Lower leg skin (tissue), 3 donors: ENCODE measurements around the gene SCRT2.

Source experiments
- POLR2A ChIP-seq, 2 donors: fragments of 450-650 bp; IDR thresholded peaks; one replicate each; pipeline ENCODE4 v1.6.1; 2016 to 2017; ENCODE audit warnings: antibody characterized with exemption in 2 of 2, mild to moderate bottlenecking in 1 of 2, moderate library complexity in 1 of 2
- TF ChIP-seq, protein P1 (sequence below), 3 donors: fragments of 450-650 bp; IDR thresholded peaks; one replicate each; pipeline ENCODE4 v1.5.1; 2016; ENCODE audit warnings: antibody characterized with exemption in 3 of 3, mild to moderate bottlenecking in 3 of 3, moderate library complexity in 2 of 3

DNA sequence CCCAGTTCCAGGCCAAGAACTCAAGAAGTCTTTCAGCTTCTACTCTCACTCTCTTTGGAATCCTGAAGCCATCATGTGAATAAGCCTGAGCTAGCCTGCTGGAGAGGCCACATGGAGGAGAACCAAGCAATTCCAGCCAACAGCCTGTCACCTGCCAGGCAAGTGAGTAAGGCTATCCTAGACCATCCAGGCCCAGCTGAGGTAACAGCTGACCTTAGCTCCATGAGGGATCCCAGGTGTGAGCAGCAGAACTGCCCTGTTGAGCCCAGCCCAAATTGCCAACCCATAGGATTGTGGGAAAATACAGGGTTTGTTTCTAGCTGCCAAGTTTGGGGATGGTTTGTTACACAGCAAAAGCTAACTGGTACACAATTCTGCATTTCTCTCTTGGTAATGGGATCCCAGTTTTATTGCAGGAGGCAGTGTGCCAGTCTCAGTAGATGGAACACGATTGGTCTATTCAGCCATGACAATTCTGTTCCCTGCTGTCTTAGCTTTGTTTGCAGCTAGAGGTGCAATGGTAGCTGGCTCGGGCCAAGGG lies 28.1 kb downstream of the SCRT2 start:
- no peak for TF ChIP-seq POLR2A (IDR thresholded peaks at IDR 0.05)
- TF ChIP-seq, protein P1, sequence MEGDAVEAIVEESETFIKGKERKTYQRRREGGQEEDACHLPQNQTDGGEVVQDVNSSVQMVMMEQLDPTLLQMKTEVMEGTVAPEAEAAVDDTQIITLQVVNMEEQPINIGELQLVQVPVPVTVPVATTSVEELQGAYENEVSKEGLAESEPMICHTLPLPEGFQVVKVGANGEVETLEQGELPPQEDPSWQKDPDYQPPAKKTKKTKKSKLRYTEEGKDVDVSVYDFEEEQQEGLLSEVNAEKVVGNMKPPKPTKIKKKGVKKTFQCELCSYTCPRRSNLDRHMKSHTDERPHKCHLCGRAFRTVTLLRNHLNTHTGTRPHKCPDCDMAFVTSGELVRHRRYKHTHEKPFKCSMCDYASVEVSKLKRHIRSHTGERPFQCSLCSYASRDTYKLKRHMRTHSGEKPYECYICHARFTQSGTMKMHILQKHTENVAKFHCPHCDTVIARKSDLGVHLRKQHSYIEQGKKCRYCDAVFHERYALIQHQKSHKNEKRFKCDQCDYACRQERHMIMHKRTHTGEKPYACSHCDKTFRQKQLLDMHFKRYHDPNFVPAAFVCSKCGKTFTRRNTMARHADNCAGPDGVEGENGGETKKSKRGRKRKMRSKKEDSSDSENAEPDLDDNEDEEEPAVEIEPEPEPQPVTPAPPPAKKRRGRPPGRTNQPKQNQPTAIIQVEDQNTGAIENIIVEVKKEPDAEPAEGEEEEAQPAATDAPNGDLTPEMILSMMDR (IDR thresholded peaks at IDR 0.05) = no peak
